Measurements from ENCODE around the gene CA12. TPM values are rescaled to one million over a fixed set of nuclear protein-coding genes. Genes with fewer than 3 reads are reported as not detected.

Gene CA12
- polyA plus RNA-seq, 3 donors = not detected

DNA sequence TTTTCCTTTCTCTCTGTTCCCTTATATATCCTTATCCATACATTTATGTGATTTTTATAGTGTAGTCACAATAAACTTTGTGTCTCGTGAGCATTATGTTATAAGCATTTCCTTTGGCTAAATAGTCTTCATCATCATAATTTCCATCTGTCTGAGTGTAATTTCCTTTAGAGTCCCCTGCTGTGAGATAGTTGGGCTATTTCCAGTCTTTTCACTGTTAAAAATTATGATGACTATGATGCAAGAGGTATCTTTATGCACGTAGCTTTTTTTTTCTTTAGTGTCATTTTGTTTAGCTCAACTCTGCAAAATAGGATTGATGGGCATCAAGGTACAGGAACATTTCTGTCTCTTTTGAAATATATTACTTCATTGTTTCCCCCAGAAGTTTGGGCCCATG is 26.9 kb upstream of the CA12 start:
- Histone ChIP-seq H3K27me3 (ENCODE audit: control insufficient read depth in 2 of 2, insufficient read depth in 2 of 2, low read length in 2 of 2) (no peaks in the 10 kb centered on the region), H3K9ac (ENCODE audit: insufficient read depth, low read length, poor library complexity, severe bottlenecking) (no peak overlapping the region), H4K20me1 (ENCODE audit: insufficient read depth, low read length) (no peaks in the 10 kb centered on the region), H3K4me1 (ENCODE audit: control insufficient read depth in 1 of 2, insufficient read depth in 2 of 2, low read length in 2 of 2) (peaks cover 11 to 22% of the 10 kb centered on the region in 2 donors), H2AFZ (ENCODE audit: insufficient read depth, low read depth, low read length, poor library complexity, severe bottlenecking) (no peak overlapping the region), H3K9me3 (replicated peaks in 1 of 2; ENCODE audit: control insufficient read depth in 1 of 2, insufficient read depth in 1 of 2, low read length in 2 of 2) (no peaks in the 10 kb centered on the region), H3K36me3 (replicated peaks in 1 of 2; ENCODE audit: control insufficient read depth in 1 of 2, insufficient read depth in 2 of 2, low read length in 2 of 2) (no peaks in the 10 kb centered on the region), H3K79me2 (ENCODE audit: insufficient read depth, low read length) (no peaks in the 10 kb centered on the region), H3K4me3 (replicated peaks in 1 of 3; ENCODE audit: low read depth in 2 of 3, low read length in 3 of 3) (no peak overlapping the region), H3K27ac (ENCODE audit: low read depth in 1 of 2, low read length in 2 of 2) (no peak overlapping the region), H3K4me2 (replicated peaks; ENCODE audit: extremely low read depth, low read length, poor library complexity, severe bottlenecking) (no peak overlapping the region)
- intact Hi-C loops (cut with micrococcal nuclease) = no loop called here
- H3K4me3 Mint-ChIP-seq = no peak overlapping the region
- no peak overlapping the region for H3K27ac Mint-ChIP-seq
- TF ChIP-seq, protein P1, sequence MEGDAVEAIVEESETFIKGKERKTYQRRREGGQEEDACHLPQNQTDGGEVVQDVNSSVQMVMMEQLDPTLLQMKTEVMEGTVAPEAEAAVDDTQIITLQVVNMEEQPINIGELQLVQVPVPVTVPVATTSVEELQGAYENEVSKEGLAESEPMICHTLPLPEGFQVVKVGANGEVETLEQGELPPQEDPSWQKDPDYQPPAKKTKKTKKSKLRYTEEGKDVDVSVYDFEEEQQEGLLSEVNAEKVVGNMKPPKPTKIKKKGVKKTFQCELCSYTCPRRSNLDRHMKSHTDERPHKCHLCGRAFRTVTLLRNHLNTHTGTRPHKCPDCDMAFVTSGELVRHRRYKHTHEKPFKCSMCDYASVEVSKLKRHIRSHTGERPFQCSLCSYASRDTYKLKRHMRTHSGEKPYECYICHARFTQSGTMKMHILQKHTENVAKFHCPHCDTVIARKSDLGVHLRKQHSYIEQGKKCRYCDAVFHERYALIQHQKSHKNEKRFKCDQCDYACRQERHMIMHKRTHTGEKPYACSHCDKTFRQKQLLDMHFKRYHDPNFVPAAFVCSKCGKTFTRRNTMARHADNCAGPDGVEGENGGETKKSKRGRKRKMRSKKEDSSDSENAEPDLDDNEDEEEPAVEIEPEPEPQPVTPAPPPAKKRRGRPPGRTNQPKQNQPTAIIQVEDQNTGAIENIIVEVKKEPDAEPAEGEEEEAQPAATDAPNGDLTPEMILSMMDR (IDR thresholded peaks at IDR 0.05) = no peak
- peaks cover 0 to 1% (median 0%) of the 10 kb centered on the region in 7 donors for H3K9me3 Mint-ChIP-seq
- H3K27me3 Mint-ChIP-seq (ENCODE audit: low read depth in 3 of 3) = no peaks in the 10 kb centered on the region
- no peaks in the 10 kb centered on the region for H3K36me3 Mint-ChIP-seq
- peaks cover 25% of the 10 kb centered on the region for H3K4me1 Mint-ChIP-seq
- no CpG with 5 or more reads among the region's 2 CpGs for WGBS (ENCODE audit: insufficient coverage)
- no peak for DNase-seq

DNA sequence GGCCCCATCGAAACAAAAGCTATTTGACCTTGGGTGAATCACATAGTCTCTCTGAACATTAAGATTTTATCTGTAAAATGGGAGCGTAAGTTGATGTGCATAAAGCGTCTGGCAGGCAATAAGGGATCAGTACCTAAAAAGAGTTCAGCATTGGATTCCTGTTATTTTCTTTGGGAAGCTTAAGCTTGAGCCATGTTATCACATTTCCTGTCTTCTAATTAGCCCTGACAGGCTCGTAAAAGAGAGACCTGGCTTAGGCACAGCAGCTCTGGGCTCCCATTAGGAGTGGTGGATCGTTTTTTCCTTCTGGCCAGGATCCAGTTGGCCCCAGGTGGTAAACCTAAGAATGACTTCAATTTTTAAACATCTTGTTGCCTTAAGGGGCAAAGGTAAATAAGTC is 26.0 kb upstream of the CA12 start:
- H3K27ac ChIP-seq (ENCODE audit: low read depth in 1 of 2, low read length in 2 of 2) = no peak overlapping the region
- H3K79me2 ChIP-seq (ENCODE audit: insufficient read depth, low read length) = no peaks in the 10 kb centered on the region
- Mint-ChIP-seq H3K4me1 (peaks cover 32% of the 10 kb centered on the region), H3K36me3 (no peaks in the 10 kb centered on the region), H3K27me3 (ENCODE audit: low read depth in 3 of 3) (peaks cover 0 to 2% (median 0%) of the 10 kb centered on the region in 3 donors), H3K4me3 (no peak overlapping the region), H3K27ac (no peak overlapping the region), H3K9me3 (peaks cover 0 to 1% (median 0%) of the 10 kb centered on the region in 7 donors)
- no peaks in the 10 kb centered on the region for H4K20me1 ChIP-seq (ENCODE audit: insufficient read depth, low read length)
- intact Hi-C loops (cut with micrococcal nuclease) = no loop called here
- 75% methylated on average over 2 of the region's 5 CpGs for WGBS (ENCODE audit: insufficient coverage)
- no peak overlapping the region for H3K4me3 ChIP-seq (replicated peaks in 1 of 3; ENCODE audit: low read depth in 2 of 3, low read length in 3 of 3)
- H3K4me2 ChIP-seq (replicated peaks; ENCODE audit: extremely low read depth, low read length, poor library complexity, severe bottlenecking) = no peak overlapping the region
- no peaks in the 10 kb centered on the region for H3K27me3 ChIP-seq (ENCODE audit: control insufficient read depth in 2 of 2, insufficient read depth in 2 of 2, low read length in 2 of 2)
- H3K4me1 ChIP-seq (ENCODE audit: control insufficient read depth in 1 of 2, insufficient read depth in 2 of 2, low read length in 2 of 2) = peaks cover 11 to 22% of the 10 kb centered on the region in 2 donors
- no peaks in the 10 kb centered on the region for H3K36me3 ChIP-seq (replicated peaks in 1 of 2; ENCODE audit: control insufficient read depth in 1 of 2, insufficient read depth in 2 of 2, low read length in 2 of 2)
- TF ChIP-seq, protein P1 (IDR thresholded peaks at IDR 0.05) = no peak
- no peak for DNase-seq
- H3K9ac ChIP-seq (ENCODE audit: insufficient read depth, low read length, poor library complexity, severe bottlenecking) = no peak overlapping the region
- no peak overlapping the region for H2AFZ ChIP-seq (ENCODE audit: insufficient read depth, low read depth, low read length, poor library complexity, severe bottlenecking)
- no peaks in the 10 kb centered on the region for H3K9me3 ChIP-seq (replicated peaks in 1 of 2; ENCODE audit: control insufficient read depth in 1 of 2, insufficient read depth in 1 of 2, low read length in 2 of 2)

All from CD14-positive monocyte (primary cell).